AG04449 (cell line): ENCODE measurements around the gene KCP.

ENCODE experiments used
- CTCF ChIA-PET: fragments of 350-600 bp; formaldehyde crosslinking; extraction: SDS; loops from one replicate; lab custom pipeline; 2021; ENCODE audit warnings: antibody characterized with exemption; lab: Yijun Ruan, JAX
- POLR2A ChIA-PET: fragments of 400-600, 350-600 bp; formaldehyde crosslinking; extraction: SDS; loops from one replicate; lab custom pipeline; 2020; ENCODE audit warnings: antibody characterized with exemption, inconsistent platforms; lab: Yijun Ruan, JAX
- DNase-seq: peaks from one replicate; pipeline ENCODE4 v3.0.0-alpha.2; 2010; ENCODE audit warnings: low read depth, low spot score
- H3K4me3 ChIP-seq: 2 replicates; pipeline ENCODE4 v1.5.1; 2011; ENCODE audit warnings: low read depth, mild to moderate bottlenecking, control low read depth, low read length
- CTCF ChIP-seq: IDR thresholded peaks from one replicate; pipeline ENCODE4 v1.5.1; 2011; ENCODE audit warnings: mild to moderate bottlenecking, moderate library complexity, low read length, control low read depth, inconsistent platforms; ENCODE audit not compliant: insufficient read depth; ENCODE audit errors: missing control alignments

KCP gene

GRCh38 chr7:128876978-128877755 lies 33.3 kb downstream of the KCP start:
- no peak for TF ChIP-seq CTCF
- no peak overlapping the region for H3K4me3 ChIP-seq
- ChIA-PET CTCF (interaction anchor here (1.7 kb wide), 1 partner anchor 402 kb away, joined by 7 read pairs; no protein-coding TSS in a partner anchor), POLR2A (no interaction called here)
- DNase-seq: no peak

GRCh38 chr7:128876586-128876977 lies 33.9 kb downstream of the KCP start:
- no peak for DNase-seq
- ChIA-PET CTCF (interaction anchor here (17.9 kb wide), 1 partner anchor 6 kb away, joined by 203 read pairs; no protein-coding TSS in a partner anchor), POLR2A (no interaction called here)
- TF ChIP-seq CTCF: no peak
- no peak overlapping the region for H3K4me3 ChIP-seq

- CTCF ChIA-PET: interaction anchor here (1.4 to 17.9 kb wide), 2 partner anchors 6 to 267 kb away, joined by 3 to 203 read pairs; no protein-coding TSS in a partner anchor
- no peak for DNase-seq
- POLR2A ChIA-PET: no interaction called here
- TF ChIP-seq CTCF: no peak
- no peak overlapping the region for H3K4me3 ChIP-seq
These were observed 34.4 kb downstream of the KCP start for GRCh38 chr7:128876127-128876526.

GRCh38 chr7:128875523-128875948 lies 35.0 kb downstream of the KCP start:
- TF ChIP-seq CTCF: no peak
- DNase-seq: no peak
- no peak overlapping the region for H3K4me3 ChIP-seq
- ChIA-PET POLR2A (no interaction called here), CTCF (interaction anchor here (1.1 to 17.9 kb wide), 5 partner anchors 7 to 448 kb away, joined by 3 to 203 read pairs (median 4); partner anchors contain the start of gene ATP6V1F)

GRCh38 chr7:128874140-128875031 lies 36.1 kb downstream of the KCP start:
- ChIA-PET CTCF (interaction anchor here (0.6 to 17.9 kb wide), 6 partner anchors 8 to 447 kb away, joined by 3 to 203 read pairs (median 4); partner anchors contain the start of gene ATP6V1F), POLR2A (no interaction called here)
- no peak for TF ChIP-seq CTCF
- no peak for DNase-seq
- no peak overlapping the region for H3K4me3 ChIP-seq
